OCI-LY3 (cell line): ENCODE data around the gene RAB31.

Experiments used
- H2AFZ ChIP-seq: fragments of 200-600, 300-600 bp; shearing (Covaris generic); 2 replicates; pipeline ENCODE4 v1.6.0; 2014; ENCODE audit warnings: antibody characterized with exemption, low read depth, low read length
- H3K27ac ChIP-seq: fragments of 200-600, 300-600 bp; sonication (generic); 2 replicates; pipeline ENCODE4 v1.5.1; 2014; ENCODE audit warnings: mild to moderate bottlenecking, low read length, moderate library complexity, mixed read lengths
- H3K27me3 ChIP-seq: fragments of 200-600, 300-600 bp; sonication (generic); 2 replicates; pipeline ENCODE4 v1.6.1; 2014; ENCODE audit warnings: low read depth, low read length, mixed read lengths
- H3K36me3 ChIP-seq: fragments of 200-600, 300-600 bp; sonication (generic); replicated peaks from 2 replicates; pipeline ENCODE3; 2014; ENCODE audit warnings: low read depth, low read length, mixed read lengths
- H3K4me1 ChIP-seq: fragments of 300-600, 200-600 bp; sonication (generic); 2 replicates; pipeline ENCODE4 v1.6.1; 2014; ENCODE audit warnings: low read length, mixed read lengths
- H3K4me2 ChIP-seq: fragments of 200-600, 300-600 bp; sonication (generic); 2 replicates; pipeline ENCODE4 v1.6.1; 2014; ENCODE audit warnings: low read length, mixed read lengths
- H3K4me3 ChIP-seq: fragments of 300-600, 200-600 bp; sonication (generic); 2 replicates; pipeline ENCODE4 v1.5.1; 2014; ENCODE audit warnings: antibody characterized with exemption, mild to moderate bottlenecking, low read length, moderate library complexity
- H3K79me2 ChIP-seq: fragments of 300-600, 200-600 bp; shearing (Covaris generic); 2 replicates; pipeline ENCODE4 v1.6.1; 2014; ENCODE audit warnings: mild to moderate bottlenecking, low read length, mixed read lengths
- H3K9ac ChIP-seq: fragments of 300-600, 200-600 bp; shearing (Covaris generic); 2 replicates; pipeline ENCODE4 v1.6.0; 2014; ENCODE audit warnings: mild to moderate bottlenecking, low read length, moderate library complexity
- H3K9me3 ChIP-seq: fragments of 200-600, 300-600 bp; shearing (Covaris generic); 2 replicates; pipeline ENCODE4 v1.6.1; 2014; ENCODE audit warnings: low read length, mixed read lengths; ENCODE audit not compliant: insufficient read depth
- H4K20me1 ChIP-seq: fragments of 200-600, 300-600 bp; sonication (generic); 2 replicates; pipeline ENCODE4 v1.6.1; 2016; ENCODE audit warnings: low read length, mixed read lengths; ENCODE audit not compliant: insufficient read depth
- CTCF ChIP-seq: fragments of 200-600, 300-600 bp; sonication (generic); IDR thresholded peaks from 2 replicates; pipeline ENCODE4 v1.5.1; 2014; ENCODE audit warnings: antibody characterized with exemption, low read length, low read depth
- EZH2phosphoT487 ChIP-seq: fragments of 200-600 bp; shearing (Covaris generic); IDR thresholded peaks from 2 replicates; pipeline ENCODE4 v1.6.1; 2018; ENCODE audit warnings: antibody characterized with exemption, mixed run types, low read depth

The RAB31 gene

DNA sequence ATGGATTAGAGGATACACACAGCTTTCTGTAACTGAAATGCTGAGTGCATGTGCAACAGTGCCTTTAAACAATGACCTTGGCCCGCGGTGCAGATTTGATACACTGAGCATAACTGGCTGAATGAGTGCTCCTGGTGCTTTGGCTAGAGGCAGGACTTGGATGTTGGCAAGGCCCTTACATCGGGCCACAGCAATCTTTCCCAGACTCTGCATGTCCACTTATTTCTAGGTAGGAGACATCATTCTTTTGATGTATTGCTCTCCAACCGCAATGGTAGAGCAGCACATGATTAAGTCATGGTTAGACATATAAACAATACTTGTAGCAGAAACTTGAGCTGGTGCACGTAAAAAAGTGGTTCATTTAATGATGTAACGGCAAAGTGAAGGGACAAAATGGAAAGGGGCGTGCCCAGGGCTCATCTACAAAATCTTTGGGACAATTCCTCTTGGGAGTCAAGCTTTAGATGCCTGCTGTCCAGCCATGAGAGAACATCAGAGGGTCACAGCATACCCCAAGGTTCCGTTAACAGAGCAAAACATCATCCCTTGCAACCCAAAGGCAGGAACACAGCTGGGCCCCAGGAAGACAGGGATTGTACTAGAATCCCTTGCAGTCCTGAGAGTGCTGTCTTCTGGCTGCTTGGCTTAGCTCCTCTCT lies 43.4 kb downstream of the RAB31 start:
- TF ChIP-seq CTCF (no peak), EZH2phosphoT487 (no peak)
- no peak overlapping the region for H3K27ac ChIP-seq
- no peak overlapping the region for H3K4me2 ChIP-seq

DNA sequence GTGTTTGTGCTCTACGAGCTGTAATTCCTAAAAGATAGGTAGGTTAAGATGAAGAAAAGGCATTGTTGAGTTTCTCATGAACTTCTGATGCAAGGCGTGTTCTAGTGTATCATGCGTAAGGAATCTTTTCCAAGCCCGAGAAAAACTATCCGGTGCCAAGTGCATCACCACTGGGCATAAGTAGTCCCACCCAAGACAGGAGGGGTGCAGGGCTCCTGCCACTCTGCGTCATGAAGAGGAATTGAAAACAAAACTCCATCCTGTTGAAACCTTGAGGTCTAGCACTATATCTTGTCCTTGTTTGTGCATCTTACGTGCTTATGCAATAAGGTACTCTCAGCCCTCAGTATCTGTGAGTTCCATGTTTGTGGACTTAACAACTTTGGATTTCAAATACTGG lies 45.7 kb downstream of the RAB31 start:
- H3K4me3 ChIP-seq: no peak overlapping the region
- H3K27ac ChIP-seq: no peak overlapping the region
- H2AFZ ChIP-seq: no peak overlapping the region
- H3K79me2 ChIP-seq: no peaks in the 10 kb centered on the region
- no peak overlapping the region for H3K9ac ChIP-seq
- TF ChIP-seq EZH2phosphoT487 (no peak), CTCF (no peak)
- no peaks in the 10 kb centered on the region for H3K27me3 ChIP-seq
- no peaks in the 10 kb centered on the region for H3K9me3 ChIP-seq
- no peaks in the 10 kb centered on the region for H3K4me1 ChIP-seq
- no peak overlapping the region for H3K4me2 ChIP-seq
- H3K36me3 ChIP-seq: no peaks in the 10 kb centered on the region
- H4K20me1 ChIP-seq: no peaks in the 10 kb centered on the region

More for the DNA sequence above, 43.4 kb downstream of the RAB31 start:
- H3K27me3 ChIP-seq: no peaks in the 10 kb centered on the region
- no peaks in the 10 kb centered on the region for H3K4me1 ChIP-seq
- H2AFZ ChIP-seq: no peak overlapping the region
- H3K4me3 ChIP-seq: no peak overlapping the region
- no peaks in the 10 kb centered on the region for H4K20me1 ChIP-seq
- H3K36me3 ChIP-seq: no peaks in the 10 kb centered on the region
- no peaks in the 10 kb centered on the region for H3K9me3 ChIP-seq
- no peak overlapping the region for H3K9ac ChIP-seq
- H3K79me2 ChIP-seq: no peaks in the 10 kb centered on the region

DNA sequence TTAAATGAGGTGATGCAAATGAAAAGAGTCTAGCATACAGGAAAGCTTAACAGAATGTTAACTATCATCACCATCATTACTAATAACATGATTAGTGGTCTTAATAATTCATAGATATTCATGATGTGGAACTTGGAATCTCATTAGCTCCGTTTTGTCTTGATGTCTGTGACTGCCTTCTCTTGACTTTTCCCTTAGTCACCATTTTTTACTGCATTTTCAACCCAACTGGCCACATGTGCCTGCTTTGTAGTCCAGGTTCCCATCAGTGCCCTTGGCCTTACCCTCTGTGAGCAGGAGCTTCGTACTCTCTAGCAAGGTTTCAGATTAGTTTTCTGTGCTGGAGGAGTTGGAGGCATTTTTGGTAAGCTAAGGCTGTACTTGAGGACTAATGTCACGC lies 47.0 kb downstream of the RAB31 start:
- Histone ChIP-seq H3K4me2 (no peak overlapping the region), H3K9me3 (no peaks in the 10 kb centered on the region), H3K4me1 (no peaks in the 10 kb centered on the region), H3K27ac (no peak overlapping the region), H3K4me3 (no peak overlapping the region), H3K36me3 (no peaks in the 10 kb centered on the region), H3K79me2 (no peaks in the 10 kb centered on the region), H3K9ac (no peak overlapping the region), H3K27me3 (no peaks in the 10 kb centered on the region), H4K20me1 (no peaks in the 10 kb centered on the region), H2AFZ (no peak overlapping the region)
- TF ChIP-seq CTCF (no peak), EZH2phosphoT487 (no peak)

DNA sequence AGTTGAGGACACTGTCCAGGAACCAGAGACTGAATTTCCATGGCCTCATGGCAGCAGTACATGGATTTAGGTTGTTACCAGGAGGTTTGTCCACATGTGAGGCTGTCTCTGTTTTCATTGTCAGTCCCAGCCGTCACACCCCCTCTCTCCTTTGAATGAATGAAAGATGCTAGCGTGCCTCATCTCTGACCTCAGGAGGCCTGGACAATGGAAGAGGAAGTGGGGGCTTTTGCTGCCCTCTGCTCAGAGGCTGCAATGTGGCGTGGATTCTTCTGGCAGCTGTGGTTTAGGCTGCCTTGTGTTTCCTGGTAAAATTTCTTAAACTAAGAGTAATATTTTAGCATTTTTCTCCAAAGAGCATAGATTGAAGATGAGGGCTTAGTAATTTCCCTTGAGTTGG lies 47.5 kb downstream of the RAB31 start:
- Histone ChIP-seq H3K4me2 (no peak overlapping the region), H3K27ac (no peak overlapping the region), H2AFZ (no peak overlapping the region), H3K4me3 (no peak overlapping the region), H3K27me3 (no peaks in the 10 kb centered on the region), H3K9ac (no peak overlapping the region), H3K9me3 (no peaks in the 10 kb centered on the region), H4K20me1 (no peaks in the 10 kb centered on the region), H3K4me1 (no peaks in the 10 kb centered on the region), H3K79me2 (no peaks in the 10 kb centered on the region), H3K36me3 (no peaks in the 10 kb centered on the region)
- no peak for TF ChIP-seq EZH2phosphoT487
- no peak for TF ChIP-seq CTCF
